Thyroid gland (tissue), 4 donors: Measurements from ENCODE around the gene ZNF813.
"Not testable (repeated sequence)": the region's sequence is repeated elsewhere in the genome, so short reads cannot be mapped to it uniquely, and the experiment has no call there.

Experiments
- CTCF ChIP-seq, 6 experiments: fragments of 200-600 bp in 3 of 6; fragments of 450-650 bp in 3 of 6; sonication (generic) in 3 of 6; IDR thresholded peaks; one replicate each; pipeline ENCODE4 v1.5.1; 2016 to 2019; ENCODE audit warnings: antibody characterized with exemption in 6 of 6, mild to moderate bottlenecking in 2 of 6, inconsistent platforms in 1 of 6, moderate library complexity in 1 of 6
- POLR2A ChIP-seq, 2 donors: fragments of 450-650 bp; IDR thresholded peaks; one replicate each; pipeline ENCODE4 v1.6.1; 2017; ENCODE audit warnings: antibody characterized with exemption in 2 of 2, mild to moderate bottlenecking in 2 of 2, moderate library complexity in 1 of 2

GRCh38 chr19:53447196-53447595, 20.3 kb upstream of the ZNF813 start:
- TF ChIP-seq CTCF, POLR2A (IDR thresholded peaks at IDR 0.05): not testable (repeated sequence)
